ENCODE results near the gene PCDHGB2.

DNA sequence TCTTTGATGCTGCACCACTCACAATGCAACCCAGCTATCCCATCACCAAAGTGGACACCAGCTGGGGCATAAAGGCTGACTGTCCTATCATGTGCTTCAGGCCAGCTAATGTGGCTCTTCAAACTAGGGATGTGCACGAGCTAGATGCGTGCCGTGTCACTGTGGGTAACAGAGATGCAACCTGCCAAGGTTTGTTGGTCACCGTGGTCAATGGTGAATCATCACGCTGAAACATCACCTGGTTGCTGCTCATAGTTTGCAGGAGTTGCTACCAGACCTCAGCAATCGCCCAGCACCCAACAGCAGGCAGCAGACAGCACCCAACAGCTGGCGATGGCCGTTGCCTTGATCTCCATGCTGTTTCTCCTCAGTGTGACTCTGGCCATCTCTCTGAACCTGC, 31.6 kb upstream of the PCDHGB2 start:
- TF ChIP-seq POLR2A (IDR thresholded peaks at IDR 0.05), result no peak
- TF ChIP-seq, protein P1, sequence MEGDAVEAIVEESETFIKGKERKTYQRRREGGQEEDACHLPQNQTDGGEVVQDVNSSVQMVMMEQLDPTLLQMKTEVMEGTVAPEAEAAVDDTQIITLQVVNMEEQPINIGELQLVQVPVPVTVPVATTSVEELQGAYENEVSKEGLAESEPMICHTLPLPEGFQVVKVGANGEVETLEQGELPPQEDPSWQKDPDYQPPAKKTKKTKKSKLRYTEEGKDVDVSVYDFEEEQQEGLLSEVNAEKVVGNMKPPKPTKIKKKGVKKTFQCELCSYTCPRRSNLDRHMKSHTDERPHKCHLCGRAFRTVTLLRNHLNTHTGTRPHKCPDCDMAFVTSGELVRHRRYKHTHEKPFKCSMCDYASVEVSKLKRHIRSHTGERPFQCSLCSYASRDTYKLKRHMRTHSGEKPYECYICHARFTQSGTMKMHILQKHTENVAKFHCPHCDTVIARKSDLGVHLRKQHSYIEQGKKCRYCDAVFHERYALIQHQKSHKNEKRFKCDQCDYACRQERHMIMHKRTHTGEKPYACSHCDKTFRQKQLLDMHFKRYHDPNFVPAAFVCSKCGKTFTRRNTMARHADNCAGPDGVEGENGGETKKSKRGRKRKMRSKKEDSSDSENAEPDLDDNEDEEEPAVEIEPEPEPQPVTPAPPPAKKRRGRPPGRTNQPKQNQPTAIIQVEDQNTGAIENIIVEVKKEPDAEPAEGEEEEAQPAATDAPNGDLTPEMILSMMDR (IDR thresholded peaks at IDR 0.05), result no peak

Measured in body of pancreas (tissue), 4 donors.